ENCODE data around the gene LGMN. TPM values are rescaled to one million over a fixed set of nuclear protein-coding genes. Genes with fewer than 3 reads are reported as not detected.

LGMN gene
- total and polyA plus RNA-seq, 8 donors = 18.5 to 60.1 (median 33.0) TPM

DNA sequence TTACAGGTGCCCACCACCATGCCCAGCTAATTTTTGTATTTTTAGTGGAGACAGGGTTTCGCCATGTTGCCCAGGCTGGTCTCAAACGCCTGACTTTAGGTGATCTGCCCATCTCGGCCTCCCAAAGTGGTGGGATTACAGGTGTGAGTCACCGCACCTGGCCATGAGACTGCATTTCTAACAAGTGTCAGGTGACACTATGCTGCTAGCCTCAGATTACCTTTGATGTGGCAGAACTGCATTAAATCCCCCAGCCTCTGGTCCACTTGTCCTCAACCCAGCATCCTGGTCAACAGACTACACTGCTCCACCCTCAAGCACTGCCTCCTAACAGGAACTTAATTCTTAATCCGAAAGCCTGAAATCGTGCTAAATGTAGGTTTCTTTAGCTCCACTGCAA lies 13.1 kb downstream of the LGMN start:
- no peaks in the 10 kb centered on the region for H3K27me3 ChIP-seq
- no peak for FAIRE-seq
- intact Hi-C loops (cut with DNase I) = no loop called here

GRCh38 chr14:92734618-92735017 lies 13.8 kb downstream of the LGMN start:
- Histone ChIP-seq H3K36me3 (no peaks in the 10 kb centered on the region), H3K27ac (no peak overlapping the region), H3K27me3 (no peaks in the 10 kb centered on the region), H3K9me3 (no peaks in the 10 kb centered on the region), H3K4me3 (no peak overlapping the region), H3K4me1 (no peaks in the 10 kb centered on the region)
- TF ChIP-seq CTCF (IDR thresholded peaks at IDR 0.05) = no peak
- 94 to 96% methylated on average over 7 of the region's 7 CpGs for WGBS, 2 donors
- no peak for FAIRE-seq
- intact Hi-C loops (cut with DNase I) = no loop called here
- no peak for DNase-seq
- ATAC-seq = no peak

More for the DNA sequence above, 13.1 kb downstream of the LGMN start:
- H3K9me3 ChIP-seq = no peaks in the 10 kb centered on the region
- no peaks in the 10 kb centered on the region for H3K4me1 ChIP-seq
- H3K4me3 ChIP-seq = no peak overlapping the region
- DNase-seq (no peak), ATAC-seq (no peak)
- H3K36me3 ChIP-seq = no peaks in the 10 kb centered on the region
- H3K27ac ChIP-seq = no peak overlapping the region
- WGBS, 2 donors = 92 to 94% methylated on average over 6 of the region's 6 CpGs
- no peak for TF ChIP-seq CTCF (IDR thresholded peaks at IDR 0.05)

- intact Hi-C loops (cut with DNase I) = no loop called here
- H3K36me3 ChIP-seq = no peaks in the 10 kb centered on the region
- H3K27ac ChIP-seq = no peak overlapping the region
- H3K9me3 ChIP-seq = no peaks in the 10 kb centered on the region
- FAIRE-seq (no peak), DNase-seq (no peak), ATAC-seq (peak in 1 of 4 donors; percentile 28)
- H3K4me1 ChIP-seq = no peaks in the 10 kb centered on the region
- WGBS, 2 donors = 64 to 70% methylated on average over 4 of the region's 4 CpGs
- no peaks in the 10 kb centered on the region for H3K27me3 ChIP-seq
- TF ChIP-seq CTCF (IDR thresholded peaks at IDR 0.05) = no peak
- no peak overlapping the region for H3K4me3 ChIP-seq
Measured at GRCh38 chr14:92733007-92733406, 15.4 kb downstream of the LGMN start.

DNA sequence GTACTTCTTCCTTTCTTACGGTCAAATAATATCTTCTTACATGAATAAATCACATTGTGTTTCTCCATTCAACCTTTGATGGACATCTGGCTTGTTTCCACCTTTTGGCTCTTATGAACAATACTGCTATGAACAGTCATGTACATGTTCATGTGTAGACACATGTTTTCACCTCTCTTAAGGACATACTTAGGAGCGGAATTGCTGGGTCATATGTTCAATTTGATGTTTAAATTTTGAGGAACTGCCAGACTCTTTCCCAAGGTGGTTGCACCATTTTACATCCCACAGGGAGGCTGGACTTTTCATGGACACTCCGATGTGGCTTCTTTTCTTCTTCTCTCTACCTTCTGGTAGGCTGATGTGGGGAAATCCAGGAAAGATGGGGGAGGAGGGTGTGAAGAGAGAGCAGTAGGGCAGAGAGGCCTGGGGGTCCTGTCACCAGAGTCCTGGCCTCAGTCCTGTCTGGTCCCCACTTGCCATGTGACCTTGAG lies 16.8 kb downstream of the LGMN start:
- H3K27me3 ChIP-seq = no peaks in the 10 kb centered on the region
- no peaks in the 10 kb centered on the region for H3K4me1 ChIP-seq
- H3K27ac ChIP-seq = no peak overlapping the region
- DNase-seq (no peak), FAIRE-seq (no peak), ATAC-seq (no peak)
- H3K36me3 ChIP-seq = no peaks in the 10 kb centered on the region
- intact Hi-C loops (cut with DNase I) = no loop called here
- TF ChIP-seq CTCF (IDR thresholded peaks at IDR 0.05) = no peak
- 96 to 99% methylated on average over 3 of the region's 3 CpGs for WGBS, 2 donors
- H3K9me3 ChIP-seq = no peaks in the 10 kb centered on the region
- H3K4me3 ChIP-seq = no peak overlapping the region

DNA sequence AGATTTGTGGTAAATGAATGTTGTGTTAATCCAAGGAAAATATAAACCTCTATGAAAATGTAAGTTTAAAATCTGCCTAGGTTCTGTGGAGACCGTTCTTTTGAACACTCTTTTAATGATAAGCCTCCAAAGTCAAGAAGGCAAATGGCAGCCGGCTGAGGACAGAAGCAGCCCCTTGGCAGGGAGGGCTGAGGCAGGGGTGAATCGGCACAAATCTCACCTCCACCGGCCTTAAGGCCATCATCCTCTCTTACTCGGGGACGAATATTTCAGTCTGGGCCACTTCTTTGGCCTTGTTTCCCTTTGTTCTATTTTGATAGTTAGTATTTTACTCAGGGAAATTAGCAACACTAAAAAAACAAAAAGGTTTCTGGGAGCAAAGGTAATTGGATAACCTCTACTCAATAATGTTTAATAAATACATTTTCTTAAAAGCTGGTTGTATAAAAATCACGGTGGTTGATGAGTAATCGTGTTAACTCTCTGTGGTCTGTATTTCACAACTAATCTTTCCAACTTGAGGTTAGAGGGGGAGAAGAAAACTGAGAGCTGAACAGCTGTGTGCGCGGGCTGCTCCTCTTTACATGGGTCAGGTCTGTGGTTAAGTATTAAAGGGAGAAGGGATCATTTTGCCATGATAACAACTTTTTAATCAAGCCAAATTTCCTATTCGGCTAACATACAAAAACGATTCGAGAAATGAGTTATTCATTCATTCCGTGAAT lies 18.6 kb downstream of the LGMN start:
- Histone ChIP-seq H3K9me3 (no peaks in the 10 kb centered on the region), H3K27me3 (no peaks in the 10 kb centered on the region), H3K4me1 (peaks cover 0 to 3% (median 0%) of the 10 kb centered on the region in 3 donors), H3K36me3 (no peaks in the 10 kb centered on the region), H3K4me3 (no peak overlapping the region), H3K27ac (no peak overlapping the region)
- intact Hi-C loops (cut with DNase I) = no loop called here
- ATAC-seq = no peak
- TF ChIP-seq CTCF (IDR thresholded peaks at IDR 0.05) = no peak
- 73 to 81% methylated on average over 14 of the region's 14 CpGs for WGBS, 2 donors
- no peak for DNase-seq
- FAIRE-seq = no peak
